ENCODE measurements around the gene ICAM2. TPM values are rescaled to one million over a fixed set of nuclear protein-coding genes. Genes with fewer than 3 reads are reported as not detected.
A peak's percentile ranks its signal among the peaks of the same experiment; 100 is the strongest.
"Not testable (repeated sequence)": the region's sequence is repeated elsewhere in the genome, so short reads cannot be mapped to it uniquely, and the experiment has no call there.

Gene ICAM2
- total RNA-seq, 1 experiment from 2014 or later = 0.14 TPM

DNA sequence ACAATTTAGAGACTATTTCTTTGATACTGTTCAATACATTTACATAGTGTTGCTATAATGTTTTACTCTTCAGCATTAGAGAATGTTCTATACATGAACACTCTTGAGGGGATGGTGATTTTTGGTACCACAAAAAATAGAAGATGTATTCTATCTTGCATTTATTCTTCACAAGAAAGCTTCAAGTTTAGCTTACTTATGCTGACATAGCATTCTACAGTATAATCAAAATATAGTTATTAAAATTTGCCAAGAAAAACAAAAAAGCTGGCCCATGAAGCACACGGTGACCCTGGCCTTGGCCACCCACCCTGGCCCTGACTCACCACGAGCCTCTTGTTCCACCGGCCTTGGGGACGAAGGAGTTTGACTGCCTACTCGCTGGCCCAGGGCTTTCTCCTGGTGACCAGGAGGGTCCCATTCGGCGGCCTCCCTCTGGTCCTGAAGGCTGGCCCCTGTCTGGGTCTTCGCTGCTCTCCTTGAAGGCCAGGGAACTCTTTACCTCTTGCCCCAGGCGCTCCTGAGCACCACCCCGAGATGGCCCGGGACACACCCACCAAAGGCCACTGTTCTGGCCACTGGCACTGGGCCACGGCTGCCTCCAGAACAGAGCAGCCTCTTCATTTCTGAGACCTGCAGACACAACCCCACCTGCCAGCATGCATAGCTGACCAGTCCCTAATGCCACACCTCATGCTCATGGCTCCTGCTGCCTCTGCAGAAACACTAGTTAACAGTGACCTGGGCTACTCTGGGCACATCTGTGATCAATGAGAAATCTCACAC is 22.5 kb upstream of the ICAM2 start:
- DNase-seq (ENCODE audit: low spot score) = no peak

DNA sequence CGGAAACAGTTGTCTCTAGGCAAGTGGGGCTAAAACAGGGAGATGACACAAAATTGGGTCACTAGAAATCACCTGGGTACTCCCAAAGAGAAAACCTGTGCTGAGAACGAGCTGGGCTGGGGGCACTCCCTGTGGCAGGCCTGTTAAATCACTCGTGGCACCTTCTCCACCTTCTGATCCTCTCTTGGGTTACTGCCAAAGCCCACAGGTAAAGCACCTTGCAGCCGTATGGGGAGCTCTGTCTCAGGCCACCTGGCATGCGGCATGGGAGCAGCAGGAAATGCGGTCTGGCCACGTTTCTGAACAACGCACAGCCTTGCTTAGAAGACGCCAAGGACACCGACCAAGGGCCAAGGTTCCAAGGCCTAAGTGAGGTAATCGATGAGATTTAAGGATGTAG is 21.5 kb upstream of the ICAM2 start:
- DNase-seq (ENCODE audit: low spot score) = no peak

DNA sequence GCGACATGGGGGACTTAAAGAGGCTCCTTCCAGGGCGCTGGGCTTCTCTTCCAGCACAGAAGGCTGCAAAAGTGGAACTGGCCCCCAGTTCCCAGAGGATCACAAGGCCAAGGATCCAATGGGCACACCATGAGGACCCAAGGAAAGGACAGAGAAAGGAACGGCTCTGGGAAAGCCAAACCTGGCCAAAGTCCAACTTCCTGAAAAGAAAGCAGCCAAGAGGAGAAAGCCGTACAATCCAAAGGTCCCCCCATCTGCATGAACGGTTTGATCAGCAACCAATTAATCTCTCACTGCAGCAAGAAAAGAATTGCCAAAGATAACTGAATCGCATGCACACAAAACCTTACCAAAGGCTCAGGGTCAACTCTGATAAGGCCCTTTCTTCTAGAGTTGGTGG is 19.8 kb upstream of the ICAM2 start:
- no peak for DNase-seq (ENCODE audit: low spot score)

DNA sequence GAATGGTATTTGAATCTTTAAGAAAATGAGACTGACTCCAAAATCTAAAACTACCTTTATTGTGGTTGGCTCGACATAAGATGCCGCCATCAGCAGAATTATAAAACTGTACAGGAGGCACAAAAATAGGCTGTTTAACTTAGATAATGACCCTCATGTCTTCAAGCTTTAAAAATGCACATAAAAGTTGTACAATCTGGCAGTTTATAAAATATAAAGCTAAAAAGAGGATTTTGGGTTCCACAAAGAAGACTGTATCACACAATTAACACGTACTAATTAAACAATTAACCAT is 18.6 kb upstream of the ICAM2 start:
- no peak for DNase-seq (ENCODE audit: low spot score)

DNA sequence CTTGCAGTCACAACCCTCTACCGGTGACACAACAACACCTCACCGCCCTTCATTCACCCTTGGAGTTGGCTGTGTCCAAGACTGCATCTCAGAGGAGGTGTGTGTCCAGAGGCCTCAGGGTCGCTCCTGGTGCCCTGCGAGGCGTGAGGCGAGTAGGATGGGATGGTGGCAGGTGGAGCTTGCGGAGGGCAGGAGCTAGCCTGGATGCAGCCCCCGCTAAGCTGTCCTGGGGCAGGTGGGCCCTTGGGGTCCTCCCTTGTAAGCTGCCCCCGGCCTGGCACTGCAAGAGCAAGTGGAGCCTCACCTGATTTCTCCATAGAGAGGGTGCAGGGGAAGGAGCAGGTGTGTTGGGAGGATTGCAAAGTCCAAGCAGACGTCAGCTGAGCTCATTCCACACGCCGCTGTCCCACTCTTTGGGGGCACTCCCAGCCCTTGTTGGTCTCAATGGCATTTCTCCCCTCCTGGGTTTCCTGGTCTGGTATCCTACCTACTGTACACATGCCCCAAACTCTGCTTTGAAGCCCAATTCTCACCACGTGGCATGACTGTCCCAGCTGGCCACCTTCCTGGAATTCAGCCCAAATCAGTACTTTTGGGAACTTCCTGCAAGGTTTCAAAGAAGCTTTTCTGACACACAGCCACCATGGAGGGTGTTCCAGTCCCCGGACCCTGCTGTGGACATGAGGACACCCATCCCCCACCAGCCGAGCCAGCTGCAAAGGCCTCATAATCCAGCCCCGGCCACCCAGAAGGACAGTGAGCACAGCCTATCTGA is 18.1 kb upstream of the ICAM2 start:
- DNase-seq (ENCODE audit: low spot score) = no peak

DNA sequence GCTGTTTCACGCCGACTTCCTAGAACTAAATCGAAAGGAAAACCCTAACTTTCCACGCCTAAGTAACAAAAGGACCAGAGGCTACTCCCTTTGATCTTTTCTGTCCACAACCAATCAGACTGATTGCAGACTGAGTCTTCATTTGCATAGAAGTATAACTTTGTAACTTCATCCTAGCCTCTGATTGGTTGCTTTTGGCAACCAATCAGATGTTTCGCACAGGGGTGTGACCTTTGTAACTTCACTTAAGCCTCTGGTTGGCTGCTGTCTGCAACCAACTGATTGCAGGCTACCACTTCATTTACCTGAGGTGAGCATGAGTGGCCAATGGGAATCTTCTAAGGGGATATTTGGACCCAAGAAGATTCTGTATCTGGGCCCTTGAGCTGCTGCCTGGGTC is 17.4 kb upstream of the ICAM2 start:
- no peak for DNase-seq (ENCODE audit: low spot score)

DNA sequence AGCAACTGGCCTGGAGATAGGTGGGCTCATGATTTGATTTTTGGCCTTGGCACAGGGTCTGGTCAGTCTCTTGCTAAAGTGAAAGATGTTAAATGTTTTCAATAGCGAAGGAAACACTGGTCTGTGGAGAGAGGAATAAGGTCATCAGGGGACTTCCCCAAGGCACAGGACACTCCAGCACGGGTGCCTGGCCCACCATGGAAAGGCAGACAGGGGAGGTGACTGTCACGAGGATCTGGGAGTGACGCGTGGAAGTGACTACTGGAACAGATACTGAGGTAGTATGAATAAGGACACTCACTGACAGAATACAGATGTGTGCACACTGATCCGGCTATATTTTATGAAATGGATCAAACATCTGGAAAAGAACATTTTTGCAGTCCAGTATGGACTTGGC is 16.7 kb upstream of the ICAM2 start:
- DNase-seq (ENCODE audit: low spot score) = no peak

DNA sequence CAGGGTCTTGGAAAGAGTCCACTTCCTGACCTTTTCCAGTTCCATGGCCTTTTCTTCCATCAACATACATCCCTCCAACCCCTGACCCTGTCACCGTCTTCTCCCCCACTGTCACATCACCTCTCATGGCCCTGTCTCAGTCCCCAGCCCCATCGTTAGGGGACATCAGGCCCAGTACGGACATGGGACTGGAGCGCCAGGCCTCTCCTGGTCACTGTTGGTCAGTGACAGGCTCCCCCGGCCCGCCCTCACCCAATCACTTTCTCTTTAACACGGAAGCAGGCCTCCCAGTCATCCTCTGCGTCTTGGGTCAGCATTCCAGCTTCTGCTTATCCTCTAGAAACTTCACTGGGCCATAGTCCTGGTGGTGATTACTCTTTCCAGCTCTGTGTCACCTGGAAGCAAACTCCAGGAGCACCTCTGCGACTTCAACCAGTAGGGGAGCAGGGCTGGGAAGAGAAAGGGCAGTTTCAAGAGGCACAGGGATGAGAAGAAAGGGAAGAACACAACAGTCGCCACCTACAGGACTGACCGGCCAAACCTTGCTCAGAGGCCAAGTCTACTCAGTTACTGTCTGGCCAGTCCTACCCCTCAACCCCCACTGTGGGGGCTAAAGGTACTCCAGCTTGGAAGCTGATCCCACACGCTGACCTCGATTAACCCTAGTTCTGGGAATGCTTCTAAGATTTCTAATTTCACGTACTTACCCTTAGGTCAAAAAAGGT is 15.9 kb upstream of the ICAM2 start:
- DNase-seq (ENCODE audit: low spot score) = no peak

DNA sequence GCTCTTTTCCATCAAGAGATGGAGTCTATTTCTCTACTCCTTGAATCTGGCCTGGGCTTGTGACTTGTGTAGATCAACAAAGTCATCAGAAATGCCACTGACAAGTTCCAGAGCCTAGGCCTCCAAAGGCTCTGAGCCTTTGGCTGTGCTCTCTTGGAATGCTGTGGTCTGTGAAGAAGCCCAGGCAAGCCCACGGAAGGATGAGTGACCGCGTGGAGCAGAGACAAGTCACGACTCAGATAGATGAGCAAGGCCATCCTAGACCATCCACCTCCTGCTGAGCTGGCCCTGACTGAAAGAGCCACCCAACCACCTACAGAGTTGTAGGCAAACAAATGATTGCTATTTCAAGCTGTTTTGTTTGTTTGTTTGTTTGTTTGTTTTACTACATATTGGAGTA is 11.6 kb upstream of the ICAM2 start:
- no peak for DNase-seq (ENCODE audit: low spot score)

DNA sequence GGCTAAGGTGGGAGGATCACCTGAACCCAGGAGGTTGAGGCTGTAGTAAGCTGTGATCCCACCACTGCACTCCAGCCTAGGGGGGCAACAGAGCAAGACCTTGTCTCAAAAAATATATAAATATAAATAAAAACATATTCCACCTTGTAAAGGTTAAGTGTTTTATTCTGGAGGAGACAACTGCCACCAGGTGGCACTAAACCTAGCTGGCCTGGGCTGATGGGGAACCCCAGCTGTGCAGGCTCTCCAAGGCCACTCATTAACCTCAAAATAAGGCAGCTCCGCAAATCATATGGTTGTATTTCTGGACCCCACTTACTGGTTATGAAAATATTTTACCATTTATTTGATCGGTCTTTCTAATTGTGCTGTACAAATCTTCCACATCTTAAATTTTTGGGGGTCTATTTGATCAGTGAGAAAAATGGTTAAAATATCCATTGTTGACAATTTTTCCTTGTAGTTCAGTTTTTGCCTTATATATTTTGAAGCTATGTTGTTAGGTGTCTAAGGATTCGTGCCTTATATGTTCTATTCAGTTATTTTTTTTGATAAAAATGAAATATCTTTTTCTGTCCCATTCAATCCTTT is 8.5 kb upstream of the ICAM2 start:
- peak; percentile 44 for DNase-seq (ENCODE audit: low spot score)

DNA sequence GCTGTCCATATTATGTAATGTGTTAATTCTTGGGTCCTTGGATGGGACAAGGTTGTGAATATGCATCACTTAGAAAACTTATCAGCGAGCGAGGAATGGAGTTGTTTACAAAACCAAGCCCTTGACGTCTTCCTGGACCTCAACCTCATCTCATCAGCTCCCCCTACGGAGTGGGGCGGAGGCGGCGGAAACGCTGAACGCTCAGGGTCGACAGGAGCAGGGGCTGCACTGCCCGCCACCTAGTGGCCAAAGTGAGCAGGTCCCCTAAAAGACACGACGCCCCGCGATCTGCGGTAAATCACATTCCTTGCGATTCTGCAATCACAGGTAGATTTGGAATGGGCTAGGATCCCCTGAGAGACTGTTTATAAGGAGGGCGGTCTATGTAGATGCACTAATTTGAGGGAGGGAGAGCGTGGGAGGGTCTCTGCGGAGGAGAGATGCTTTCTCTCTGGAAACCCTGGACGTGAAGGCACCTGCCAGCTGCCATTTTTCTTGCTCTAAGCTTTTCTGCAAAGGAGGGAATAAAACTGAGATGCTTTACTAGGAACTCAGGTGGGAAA is 5.4 kb upstream of the ICAM2 start:
- DNase-seq (ENCODE audit: low spot score) = peak; percentile 86

DNA sequence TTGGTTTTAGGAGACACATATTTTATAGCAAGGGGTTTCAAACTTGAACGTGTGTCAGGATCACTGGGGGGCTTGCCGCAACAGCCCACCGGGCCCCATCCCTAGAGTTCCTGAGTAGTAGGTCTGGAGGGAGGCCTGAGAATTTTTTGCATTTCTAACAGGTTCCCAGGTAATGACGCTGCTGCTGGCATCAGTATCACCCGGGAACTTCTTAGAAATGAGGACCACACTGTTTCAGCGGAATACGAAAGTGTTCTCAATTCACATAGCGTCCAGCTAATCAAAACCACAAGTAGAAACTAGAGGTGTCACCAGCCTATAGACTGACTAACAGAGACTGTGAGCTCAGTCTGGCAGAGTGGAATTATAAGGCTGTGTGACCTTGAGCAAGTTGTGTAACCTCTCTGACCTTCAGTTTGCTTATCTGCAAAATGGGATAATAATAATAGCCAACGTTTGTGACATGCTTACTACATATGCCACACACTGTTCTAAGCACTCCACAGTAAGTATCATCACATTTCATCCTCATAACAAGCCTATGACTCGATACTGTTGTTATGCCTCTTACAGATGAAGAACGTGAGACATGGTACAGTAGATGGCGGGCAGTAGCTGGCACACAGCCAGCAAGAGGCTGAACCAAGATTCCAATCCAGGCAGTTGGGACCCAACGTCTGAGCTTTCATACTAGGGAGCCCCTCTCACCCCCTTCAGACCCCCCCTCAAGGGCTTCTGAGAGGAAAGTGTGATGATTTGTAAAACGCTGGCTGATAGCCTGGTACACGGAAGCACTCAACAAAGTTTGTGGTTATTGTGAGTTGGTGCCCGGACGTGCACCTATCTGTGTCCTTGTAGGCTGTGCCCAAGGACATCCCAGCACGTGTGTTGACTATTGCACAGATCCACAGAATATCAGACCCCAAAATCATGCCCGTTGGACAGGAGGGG is 4.6 kb upstream of the ICAM2 start:
- DNase-seq (ENCODE audit: low spot score) = no peak

DNA sequence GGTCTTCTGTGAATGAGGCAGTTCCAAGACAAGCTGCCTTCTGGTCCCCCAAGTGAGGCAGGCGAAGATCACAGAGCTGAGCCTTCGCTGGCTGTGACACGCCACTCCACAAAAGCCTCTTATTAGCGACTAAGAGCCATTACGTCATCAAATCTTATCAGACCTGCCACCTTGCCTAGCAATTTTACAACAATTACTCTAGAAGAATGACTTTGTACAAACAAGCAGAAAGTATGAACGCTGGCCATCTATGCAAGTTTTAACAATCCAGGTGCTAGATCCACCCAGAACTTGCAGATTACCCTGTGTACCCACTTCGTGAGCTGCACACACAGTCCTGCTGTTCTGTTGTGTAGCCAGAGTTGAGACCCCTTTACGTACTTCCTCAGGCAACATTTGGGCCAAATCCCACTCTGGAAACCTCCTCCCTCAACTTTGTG is 3.8 kb upstream of the ICAM2 start:
- no peak for DNase-seq (ENCODE audit: low spot score)

DNA sequence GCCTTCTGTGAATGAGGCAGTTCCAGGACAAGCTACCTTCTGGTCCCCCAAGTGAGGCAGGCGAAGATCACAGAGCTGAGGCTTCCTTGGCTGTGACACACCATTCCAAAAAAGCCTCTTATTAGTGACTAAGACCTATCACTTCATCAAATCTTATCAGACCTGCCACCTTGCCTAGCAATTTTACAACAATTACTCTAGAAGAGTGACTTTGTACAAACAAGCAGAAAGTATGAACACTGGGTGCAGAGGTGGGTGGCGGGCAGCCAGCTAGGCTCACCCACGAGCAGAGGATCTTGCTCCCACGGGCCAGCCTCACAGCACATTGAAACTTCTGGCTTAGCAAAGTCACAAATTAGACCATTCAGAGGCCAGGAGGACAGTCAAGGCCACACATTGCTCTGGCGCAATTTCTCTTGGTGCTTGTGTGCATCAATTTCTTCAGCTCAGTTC is 2.2 kb upstream of the ICAM2 start:
- DNase-seq (ENCODE audit: low spot score) = no peak

DNA sequence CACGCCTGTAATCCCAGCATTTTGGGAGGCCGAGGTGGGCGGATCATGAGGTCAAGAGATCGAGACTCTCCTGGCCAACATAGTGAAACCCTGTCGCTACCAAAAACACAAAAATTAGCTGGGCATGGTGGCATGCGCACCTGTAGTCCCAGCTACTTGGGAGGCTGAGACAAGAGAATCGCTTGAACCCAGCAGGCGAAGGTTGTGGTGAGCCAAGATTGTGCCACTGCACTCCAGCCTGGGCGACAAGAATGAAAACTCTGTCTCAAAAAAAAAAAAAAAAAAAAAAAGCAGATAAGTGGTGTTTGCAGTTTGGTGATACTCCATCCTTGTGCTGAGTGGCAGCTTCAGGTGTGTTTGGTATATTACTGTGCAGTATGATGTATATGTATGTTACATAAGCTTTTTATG is 877 bp downstream of the ICAM2 start:
- not testable (repeated sequence) for DNase-seq (ENCODE audit: low spot score)

DNA sequence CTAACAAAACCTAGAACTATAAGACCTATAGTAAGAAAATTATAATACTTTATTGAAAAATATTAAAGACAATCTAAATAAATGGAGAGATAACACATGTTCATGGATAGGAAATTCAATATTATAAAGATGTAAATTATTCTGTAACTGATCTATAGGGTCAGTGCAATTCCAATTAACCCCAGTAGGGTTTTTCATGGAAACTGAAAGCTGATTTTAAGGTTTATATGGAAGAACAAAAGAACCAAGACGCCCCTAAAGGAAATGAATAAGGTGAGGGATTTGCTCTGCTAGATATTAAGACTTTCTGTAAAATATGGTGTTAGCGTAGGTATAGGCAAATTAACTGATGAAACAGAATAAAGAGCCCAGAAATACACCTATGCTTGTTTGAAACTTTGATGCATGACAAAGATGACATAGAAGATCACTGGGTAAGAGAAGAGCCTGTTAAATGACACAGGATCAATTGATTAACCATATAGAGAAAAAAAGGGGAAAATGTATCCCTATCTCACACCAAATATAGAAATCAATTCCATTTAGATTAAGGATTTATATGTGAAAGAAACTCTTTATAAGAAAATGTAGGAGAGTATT is 3.0 kb downstream of the ICAM2 start:
- DNase-seq (ENCODE audit: low spot score) = no peak

DNA sequence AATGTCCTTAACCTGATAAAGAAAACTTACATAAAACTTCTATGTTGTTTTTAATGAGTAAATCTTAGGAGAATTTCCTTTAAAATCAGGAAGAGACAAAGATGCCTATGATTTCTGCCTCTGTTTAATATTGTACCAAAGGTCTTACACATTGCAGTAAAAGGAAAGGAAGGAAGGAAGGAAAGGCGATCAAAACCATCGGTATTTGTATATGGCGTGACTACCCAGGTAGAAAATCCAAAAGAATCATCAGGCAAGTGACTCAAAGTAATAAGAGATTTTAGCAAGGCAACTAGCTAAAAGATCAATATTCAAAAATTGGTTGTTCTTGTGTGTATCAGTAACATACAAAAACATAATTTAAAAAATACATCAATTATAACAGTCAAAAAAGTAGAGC is 3.5 kb downstream of the ICAM2 start:
- DNase-seq (ENCODE audit: low spot score) = no peak

DNA sequence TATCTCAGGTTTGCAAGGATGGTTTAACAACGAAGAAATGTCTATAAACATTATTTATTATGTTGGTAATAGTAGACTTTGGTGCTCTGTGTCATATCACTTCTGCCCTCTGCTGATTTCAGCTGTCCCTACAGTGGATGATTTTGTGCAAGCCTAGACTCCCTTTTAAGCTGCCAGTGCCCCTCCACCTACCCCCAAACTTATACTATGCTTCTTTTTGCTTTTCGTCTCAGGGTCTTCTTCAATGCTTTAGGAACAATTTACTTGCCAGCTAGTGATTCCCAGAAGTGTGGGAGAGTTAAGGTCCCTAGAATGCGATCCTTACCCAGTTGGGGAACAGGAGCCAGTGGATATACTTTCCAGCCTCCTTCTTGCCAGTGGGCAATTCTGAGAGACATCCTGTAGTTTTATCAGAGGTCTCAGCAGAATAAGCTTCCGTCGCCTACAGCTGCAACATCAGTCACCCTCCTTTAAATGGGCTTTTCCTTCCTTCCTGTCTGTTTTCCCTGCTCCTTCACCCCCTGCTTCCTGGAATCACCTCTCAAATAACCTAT is 4.1 kb downstream of the ICAM2 start:
- no peak for DNase-seq (ENCODE audit: low spot score)

DNA sequence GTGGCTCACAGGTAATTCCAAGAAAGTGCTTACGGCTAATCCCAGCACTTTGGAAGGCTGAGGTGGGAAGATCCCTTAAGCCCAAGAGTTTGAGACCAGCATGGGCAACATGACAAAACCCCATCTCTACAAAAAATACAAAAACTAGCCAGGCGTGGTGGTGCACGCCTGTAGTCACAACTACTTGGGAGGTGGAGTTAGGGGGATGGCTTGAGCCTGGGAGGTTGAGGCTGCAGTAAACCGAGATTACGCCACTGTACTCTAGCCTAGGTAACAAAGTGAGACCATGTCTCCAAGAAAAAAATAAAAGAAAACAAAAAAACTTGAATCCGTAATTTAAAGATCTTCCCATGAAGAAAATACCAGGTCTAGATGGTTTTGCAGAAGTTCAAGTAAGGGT is 5.0 kb downstream of the ICAM2 start:
- no peak for DNase-seq (ENCODE audit: low spot score)
